ENCODE results near the gene PRKCA. TPM values are rescaled to one million over a fixed set of nuclear protein-coding genes. Genes with fewer than 3 reads are reported as not detected.

The PRKCA gene
- total and polyA plus RNA-seq, 12 donors = 1.6 to 27.6 (median 10.5) TPM

DNA sequence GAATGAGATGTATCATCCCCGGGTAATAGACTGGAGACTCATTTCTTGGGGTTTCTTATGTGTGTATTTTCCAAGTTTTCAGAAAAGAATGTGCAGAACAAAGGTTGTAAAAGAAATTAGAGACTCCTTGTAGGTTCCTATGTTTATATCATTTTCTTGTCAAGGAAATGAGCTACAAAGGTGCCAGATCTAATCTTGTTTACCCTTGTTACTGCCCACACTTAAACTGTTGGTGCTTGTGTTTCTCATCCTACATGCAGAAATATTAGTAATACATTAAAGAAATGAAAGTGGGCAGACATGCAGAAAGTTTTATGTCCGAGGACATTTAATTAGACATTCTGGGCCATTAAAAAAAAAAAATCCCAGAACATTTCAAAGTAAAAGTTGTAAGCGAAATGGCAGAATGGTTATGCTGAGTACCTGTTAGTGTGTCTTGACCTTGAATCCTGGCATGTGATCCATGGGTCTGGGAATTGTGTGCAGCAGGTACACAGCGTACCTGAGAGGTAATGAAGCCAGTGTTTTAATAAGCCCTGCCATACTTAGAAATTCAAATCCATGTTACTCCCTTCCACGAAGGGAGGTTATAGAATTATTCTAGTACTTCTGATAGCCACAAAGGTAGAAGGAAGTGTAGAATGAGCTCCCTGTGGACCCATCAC, 469.9 kb downstream of the PRKCA start:
- DNase-seq = no peak
- TF ChIP-seq CTCF (IDR thresholded peaks at IDR 0.05) = no peak
- ATAC-seq = no peak
- Histone ChIP-seq H3K4me3 (no peak overlapping the region), H3K27me3 (no peaks in the 10 kb centered on the region), H3K36me3 (peaks cover 0 to 18% (median 0%) of the 10 kb centered on the region in 9 donors), H3K4me1 (no peaks in the 10 kb centered on the region), H3K9me3 (no peaks in the 10 kb centered on the region), H3K27ac (no peak overlapping the region)
- 88 to 89% methylated on average over 5 of the region's 5 CpGs for WGBS, 2 donors
- intact Hi-C loops (cut with DNase I) = no loop called here

GRCh38 chr17:66775271-66775670, 472.9 kb downstream of the PRKCA start:
- H3K27me3 ChIP-seq = no peaks in the 10 kb centered on the region
- ATAC-seq (no peak), DNase-seq (no peak)

GRCh38 chr17:66775881-66776400, 473.5 kb downstream of the PRKCA start:
- H3K36me3 ChIP-seq = peaks cover 0 to 18% (median 0%) of the 10 kb centered on the region in 9 donors
- no peak for ATAC-seq
- DNase-seq = no peak
- no peak overlapping the region for H3K27ac ChIP-seq
- no peaks in the 10 kb centered on the region for H3K27me3 ChIP-seq
- H3K4me3 ChIP-seq = no peak overlapping the region
- WGBS, 2 donors = 77% methylated on average over 7 of the region's 7 CpGs
- intact Hi-C loops (cut with DNase I) = no loop called here
- H3K4me1 ChIP-seq = no peaks in the 10 kb centered on the region
- H3K9me3 ChIP-seq = no peaks in the 10 kb centered on the region
- TF ChIP-seq CTCF (IDR thresholded peaks at IDR 0.05) = no peak

More at GRCh38 chr17:66775271-66775670, 472.9 kb downstream of the PRKCA start:
- Histone ChIP-seq H3K36me3 (peaks cover 0 to 18% (median 0%) of the 10 kb centered on the region in 9 donors), H3K9me3 (no peaks in the 10 kb centered on the region), H3K4me1 (no peaks in the 10 kb centered on the region), H3K27ac (no peak overlapping the region), H3K4me3 (no peak overlapping the region)
- TF ChIP-seq CTCF (IDR thresholded peaks at IDR 0.05) = no peak
- 73 to 82% methylated on average over 6 of the region's 6 CpGs for WGBS, 2 donors
- intact Hi-C loops (cut with DNase I) = no loop called here

DNA sequence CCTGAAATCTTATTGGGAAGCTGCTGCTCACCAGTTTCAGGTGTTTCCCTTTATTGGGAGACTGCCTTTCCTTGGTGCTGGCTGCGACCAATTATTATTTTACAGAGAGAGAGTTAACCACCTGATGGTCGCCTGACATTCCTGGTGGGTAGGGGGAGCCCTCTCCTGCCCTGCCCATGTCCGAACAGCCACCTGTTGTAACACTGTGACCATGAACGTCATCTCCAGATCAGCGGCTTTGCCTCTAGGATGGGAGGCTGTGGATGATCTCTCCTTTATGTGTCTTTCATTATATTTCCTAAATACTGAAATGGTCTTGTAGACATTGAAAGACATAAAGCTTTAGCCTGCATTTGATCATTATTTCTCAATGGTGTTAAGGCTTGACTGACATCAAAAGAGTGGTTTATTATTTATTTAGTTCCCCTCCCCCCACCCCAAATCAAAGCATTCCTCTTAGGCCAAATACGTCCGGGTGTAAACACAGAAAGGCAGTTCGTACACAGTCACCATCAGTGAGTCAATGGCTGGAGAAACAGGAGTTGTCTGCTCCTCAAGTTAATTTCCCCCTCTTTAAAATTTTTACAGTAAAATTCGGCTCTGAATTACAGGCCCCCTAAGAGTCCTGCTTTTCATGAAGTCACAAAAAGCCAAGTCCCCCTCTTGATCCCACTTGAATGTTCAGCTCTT, 474.7 kb downstream of the PRKCA start:
- Histone ChIP-seq H3K27ac (no peak overlapping the region), H3K4me1 (no peaks in the 10 kb centered on the region), H3K9me3 (no peaks in the 10 kb centered on the region), H3K4me3 (no peak overlapping the region), H3K36me3 (peaks cover 0 to 18% (median 0%) of the 10 kb centered on the region in 9 donors), H3K27me3 (no peaks in the 10 kb centered on the region)
- ATAC-seq (no peak), DNase-seq (no peak)
- no peak for TF ChIP-seq CTCF (IDR thresholded peaks at IDR 0.05)
- intact Hi-C loops (cut with DNase I) = no loop called here
- WGBS, 2 donors = 81 to 84% methylated on average over 9 of the region's 9 CpGs

All from heart right ventricle (tissue), 16 donors.